A549 treated with AZD2906 at 1 μM for 4 hours (cell line): ENCODE measurements around the gene NGDN. TPM values are rescaled to one million over a fixed set of nuclear protein-coding genes. Genes with fewer than 3 reads are reported as not detected.

Experiments
- total RNA-seq: library from RNA; stranded (reverse); fragments of 200-300 nt; extraction: Qiagen RNA extraction; gene quantifications from 5 replicates; pipeline ENCODE4 v1.2.3, GENCODE V29; 2022

The NGDN gene, protein sequence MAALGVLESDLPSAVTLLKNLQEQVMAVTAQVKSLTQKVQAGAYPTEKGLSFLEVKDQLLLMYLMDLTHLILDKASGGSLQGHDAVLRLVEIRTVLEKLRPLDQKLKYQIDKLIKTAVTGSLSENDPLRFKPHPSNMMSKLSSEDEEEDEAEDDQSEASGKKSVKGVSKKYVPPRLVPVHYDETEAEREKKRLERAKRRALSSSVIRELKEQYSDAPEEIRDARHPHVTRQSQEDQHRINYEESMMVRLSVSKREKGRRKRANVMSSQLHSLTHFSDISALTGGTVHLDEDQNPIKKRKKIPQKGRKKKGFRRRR
- total RNA-seq, result 57.8 to 65.9 TPM (median 60.1 TPM) in 5 replicates

DNA sequence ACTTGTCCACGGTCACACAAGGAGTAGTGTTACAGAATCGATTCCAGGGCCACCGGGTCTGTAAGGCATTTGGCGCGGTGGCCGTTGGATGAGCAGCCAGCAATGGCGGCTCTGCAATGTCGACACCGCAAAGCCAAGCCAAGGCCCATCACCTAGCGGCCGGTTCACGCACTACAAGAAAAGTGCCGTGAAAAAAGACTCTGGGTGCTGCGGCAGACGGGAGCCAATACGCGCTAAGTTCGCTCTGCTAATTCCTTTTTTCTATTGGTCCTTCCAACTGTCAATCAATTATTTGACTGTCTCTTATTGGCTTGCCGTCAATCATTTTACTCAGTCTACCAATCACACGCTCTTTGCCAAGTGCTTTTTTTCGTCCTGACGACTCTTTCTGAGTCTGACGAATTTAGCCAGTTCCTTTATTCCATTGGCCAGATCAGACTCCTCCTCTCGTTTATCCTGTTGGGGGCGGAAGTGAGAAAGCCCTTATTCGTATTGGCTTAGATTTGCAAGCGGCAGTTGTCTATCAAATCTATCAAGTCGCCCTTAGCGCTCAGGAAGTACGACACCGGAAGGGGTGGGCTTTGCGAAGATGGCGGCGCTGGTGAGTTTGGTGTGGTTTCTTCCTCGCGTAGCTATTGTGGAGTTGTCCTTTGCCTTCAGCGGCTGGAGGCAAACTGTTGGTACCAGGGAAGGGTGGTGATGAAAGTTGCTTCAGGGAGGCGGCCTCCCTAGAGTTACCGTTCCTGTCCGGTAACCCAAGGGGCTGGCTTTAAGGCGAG lies at the start of gene NGDN:
Gene NGDN (plus strand): TSS at position 577 of the 779 bp plus-strand sequence. CDS start 13 bp downstream, at position 590.

DNA sequence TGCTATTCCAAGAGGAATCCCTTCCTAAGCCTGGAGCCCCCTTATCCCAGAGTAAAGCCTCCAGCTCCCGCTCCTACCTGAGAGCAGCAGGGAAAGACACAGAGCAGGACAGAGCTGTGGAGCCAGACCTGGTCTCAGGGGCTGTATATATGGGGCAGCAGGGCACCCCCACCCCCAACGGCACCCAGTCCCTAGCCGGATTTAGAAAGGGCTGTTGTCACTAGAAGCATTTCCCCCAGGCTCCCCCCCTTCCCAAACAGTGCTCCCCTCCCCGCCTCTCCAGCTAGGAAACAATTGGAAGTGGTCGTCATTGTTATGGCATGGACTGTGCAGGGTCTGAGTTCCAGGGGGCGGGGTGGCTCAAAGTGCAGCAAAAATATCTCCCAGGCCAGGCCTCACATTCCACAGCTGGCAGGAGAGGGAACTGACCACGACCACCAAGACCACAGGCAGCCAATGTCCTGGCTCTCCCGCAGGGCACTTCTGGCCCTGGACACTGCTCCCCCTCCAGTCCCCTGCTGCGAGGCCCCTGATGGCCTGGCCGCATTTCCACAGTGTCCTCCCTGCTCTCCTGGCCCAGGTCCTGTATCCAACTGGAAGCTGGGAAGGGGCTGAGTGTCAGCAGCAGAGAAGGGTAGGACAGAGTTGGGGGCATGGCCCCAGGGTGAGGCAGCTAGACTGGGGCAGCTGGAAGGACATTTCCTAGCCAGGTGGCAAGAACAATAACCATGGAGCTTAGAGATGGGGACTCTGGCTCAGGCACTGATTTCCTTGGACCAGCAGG lies 33.8 kb upstream of the NGDN start, which contains the start of gene MYH7:
Gene MYH7 (minus strand): TSS at position 118 of the 784 bp plus-strand sequence. CDS start 1,928 bp downstream, outside the sequence.

Other genes starting within 250 kb of the NGDN start
- gene RNF212B, start 231.8 kb upstream of the NGDN start, total RNA-seq, result not detected in 5 replicates
- gene HOMEZ, start 183.6 kb upstream of the NGDN start, total RNA-seq, result 7.0 to 11.6 TPM (median 9.3 TPM) in 5 replicates
- 2.6 to 3.7 TPM (median 2.8 TPM) in 5 replicates for gene PPP1R3E, start 166.8 kb upstream of the NGDN start, total RNA-seq
- gene BCL2L2, start 162.9 kb upstream of the NGDN start, total RNA-seq, result 16.2 to 18.1 TPM (median 17.3 TPM) in 5 replicates
- gene PABPN1, start 148.2 kb upstream of the NGDN start, total RNA-seq, result 132 to 144 TPM (median 142 TPM) in 5 replicates
- 5.5 to 7.4 TPM (median 6.7 TPM) in 5 replicates for gene SLC22A17, start 116.8 kb upstream of the NGDN start, total RNA-seq
- gene EFS, start 104.5 kb upstream of the NGDN start, total RNA-seq, result not detected in 5 replicates
- gene IL25, start 96.9 kb upstream of the NGDN start, total RNA-seq, result not detected in 5 replicates
- not detected in 5 replicates for gene CMTM5, start 92.7 kb upstream of the NGDN start, total RNA-seq
- gene MYH6, start 61.4 kb upstream of the NGDN start, total RNA-seq, result 0.08 to 0.17 TPM (median 0.10 TPM) in 5 replicates
- 0.01 to 0.02 TPM (median 0.02 TPM) in 4 of 5 replicates, not detected in the other for gene MYH7, start 34.0 kb upstream of the NGDN start, total RNA-seq
- 0.35 to 0.95 TPM (median 0.56 TPM) in 5 replicates for gene ZFHX2, start 82.1 kb downstream of the NGDN start, total RNA-seq
- 12.3 to 15.0 TPM (median 12.8 TPM) in 5 replicates for gene THTPA, start 86.6 kb downstream of the NGDN start, total RNA-seq
- 35.3 to 51.0 TPM (median 48.3 TPM) in 5 replicates for gene AP1G2, start 98.1 kb downstream of the NGDN start, total RNA-seq
- 0.06 to 0.21 TPM (median 0.11 TPM) in 5 replicates for gene JPH4, start 109.1 kb downstream of the NGDN start, total RNA-seq
- gene DHRS2, start 166.7 kb downstream of the NGDN start, total RNA-seq, result 5.8 to 7.6 TPM (median 5.9 TPM) in 5 replicates